Stimulated activated naive CD8-positive, alpha-beta T cell treated with anti-CD3 and anti-CD28 coated beads, Interleukin-15, amount 100 ng/mL, for 72 hours (primary cell): Measurements from ENCODE around the gene REV3L.
"Not testable (repeated sequence)": the region's sequence is repeated elsewhere in the genome, so short reads cannot be mapped to it uniquely, and the experiment has no call there.

Experiments
- ATAC-seq: fragments of 150-1000 bp; cut with Tn5 transposase; 2 replicates; pipeline ENCODE4 v1.10.0; 2021; ENCODE audit warnings: mild to moderate bottlenecking, moderate library complexity
- DNase-seq, 2 donors: peaks; one replicate each; pipeline ENCODE4 v3.0.0; 2021 to 2022
- H3K27ac Mint-ChIP-seq, 2 donors: one replicate each; pipeline ENCODE4 v1.8.0; 2022; ENCODE audit warnings: mild to moderate bottlenecking in 2 of 2, mixed read lengths in 2 of 2, moderate library complexity in 2 of 2
- H3K27me3 Mint-ChIP-seq: one replicate; pipeline ENCODE4 v1.8.0; 2022; ENCODE audit warnings: mixed read lengths
- H3K4me1 Mint-ChIP-seq: one replicate; pipeline ENCODE4 v1.8.0; 2022; ENCODE audit warnings: mild to moderate bottlenecking, mixed read lengths
- H3K4me3 Mint-ChIP-seq, 2 donors: one replicate each; pipeline ENCODE4 v1.8.0; 2022; ENCODE audit warnings: mild to moderate bottlenecking in 2 of 2, mixed read lengths in 2 of 2, moderate library complexity in 1 of 2
- H3K9me3 Mint-ChIP-seq, 2 donors: one replicate each; pipeline ENCODE4 v1.8.0; 2022; ENCODE audit warnings: mixed read lengths in 2 of 2

The REV3L gene

DNA sequence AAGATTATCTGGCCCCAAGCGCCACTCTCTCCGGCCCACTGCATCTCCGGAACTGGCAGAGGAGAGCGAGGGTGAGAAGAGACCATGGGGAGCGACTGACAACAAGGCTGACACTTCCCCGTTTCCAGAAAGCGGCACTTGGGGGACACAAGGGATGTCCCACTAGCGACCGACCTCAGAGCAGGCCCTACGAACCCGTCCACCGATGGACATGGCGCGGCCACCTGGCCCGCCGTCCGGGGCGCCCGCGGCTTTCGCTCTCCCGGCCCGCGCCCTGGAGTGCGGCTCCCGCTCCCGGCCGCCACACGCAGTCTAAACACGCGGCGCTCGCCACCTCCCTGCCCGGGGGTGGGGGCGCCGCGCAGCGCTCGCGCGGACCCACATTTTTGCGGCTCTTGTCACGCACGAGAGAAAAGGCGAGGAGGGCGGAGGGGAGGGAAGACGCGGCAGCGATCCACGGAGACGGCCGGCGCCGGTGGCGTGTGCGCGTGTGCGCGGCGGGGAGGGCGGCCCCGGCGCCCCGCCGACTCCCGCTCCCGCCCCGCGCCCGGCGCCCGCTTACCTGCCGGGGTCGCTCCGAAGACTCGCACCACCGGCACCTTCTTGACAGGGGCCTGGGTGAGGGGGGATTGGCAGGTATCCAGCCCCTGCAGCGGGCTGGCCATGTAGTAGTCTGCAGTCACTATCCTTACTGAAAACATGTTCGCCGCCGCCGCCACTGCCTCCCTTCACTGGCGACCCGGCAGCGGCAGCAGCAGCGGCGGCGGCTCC lies 645 bp downstream of the REV3L start:
- Mint-ChIP-seq H3K4me1 (peaks cover 51% of the 10 kb centered on the region), H3K27ac (peak overlapping the region; percentile 94 to 100), H3K9me3 (peaks cover 0 to 5% of the 10 kb centered on the region in 2 donors), H3K4me3 (peak overlapping the region; percentile 92 to 95), H3K27me3 (no peaks in the 10 kb centered on the region)
- ATAC-seq (peak; percentile 24), DNase-seq (peak; percentile 52 to 61)

DNA sequence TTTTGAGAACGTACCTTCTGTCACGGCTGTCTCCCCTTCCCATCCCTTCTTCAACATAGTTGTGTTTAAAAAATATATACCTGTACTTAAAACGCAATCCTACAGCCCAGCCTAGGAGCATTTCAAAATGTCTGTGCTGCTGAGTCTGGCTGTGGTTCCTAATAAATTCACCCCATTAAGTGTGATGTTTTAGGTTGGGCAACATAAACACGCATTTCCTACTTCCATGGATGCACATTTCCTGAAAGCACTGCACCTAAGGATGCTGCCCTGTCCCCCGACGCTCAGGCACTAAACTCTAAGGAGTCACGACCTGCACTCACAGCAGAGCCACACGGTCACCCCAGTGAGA lies 1.2 kb downstream of the REV3L start:
- peaks cover 0 to 5% of the 10 kb centered on the region in 2 donors for H3K9me3 Mint-ChIP-seq
- no peaks in the 10 kb centered on the region for H3K27me3 Mint-ChIP-seq
- peak overlapping the region; percentile 94 to 95 for H3K27ac Mint-ChIP-seq
- peaks cover 50% of the 10 kb centered on the region for H3K4me1 Mint-ChIP-seq
- DNase-seq (no peak), ATAC-seq (no peak)
- peak overlapping the region; percentile 92 to 95 for H3K4me3 Mint-ChIP-seq

DNA sequence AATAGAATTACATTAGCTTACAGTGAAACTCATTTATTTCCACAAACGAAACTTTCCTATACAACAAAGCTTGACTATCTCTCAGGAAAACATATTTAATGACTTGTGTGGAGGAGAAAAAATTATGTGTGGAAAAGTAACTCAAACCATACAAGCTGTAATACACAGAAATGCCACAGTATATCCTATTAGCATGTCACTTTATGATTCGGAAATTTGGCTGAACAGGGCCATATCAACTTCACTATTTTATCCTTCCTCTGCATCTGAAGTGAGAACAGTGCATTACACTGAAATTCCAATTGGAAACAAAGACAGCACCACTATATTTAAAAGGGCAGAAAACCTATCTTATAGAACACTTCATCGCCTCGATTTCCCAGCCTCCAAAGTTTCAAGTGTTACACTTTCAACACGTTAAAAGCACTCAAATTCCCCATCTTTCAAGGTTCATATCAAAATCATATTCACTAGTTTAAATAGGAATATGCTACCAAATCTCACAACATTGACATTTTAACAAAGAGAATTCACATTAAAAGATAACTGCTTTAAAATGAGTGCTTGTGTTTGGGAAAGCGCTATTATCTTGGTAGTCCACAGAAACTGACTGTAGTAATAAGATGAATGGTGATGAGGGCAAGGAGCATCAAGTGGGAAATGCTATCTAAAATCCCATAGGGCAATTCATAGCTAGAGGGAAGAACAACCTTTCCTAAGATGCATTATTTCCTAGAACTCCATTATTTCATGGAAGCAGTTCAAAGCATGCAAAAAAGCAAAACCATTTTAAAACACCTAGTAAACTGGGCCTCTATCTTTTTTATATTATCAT lies 1.8 kb downstream of the REV3L start:
- peak overlapping the region; percentile 92 to 95 for H3K4me3 Mint-ChIP-seq

DNA sequence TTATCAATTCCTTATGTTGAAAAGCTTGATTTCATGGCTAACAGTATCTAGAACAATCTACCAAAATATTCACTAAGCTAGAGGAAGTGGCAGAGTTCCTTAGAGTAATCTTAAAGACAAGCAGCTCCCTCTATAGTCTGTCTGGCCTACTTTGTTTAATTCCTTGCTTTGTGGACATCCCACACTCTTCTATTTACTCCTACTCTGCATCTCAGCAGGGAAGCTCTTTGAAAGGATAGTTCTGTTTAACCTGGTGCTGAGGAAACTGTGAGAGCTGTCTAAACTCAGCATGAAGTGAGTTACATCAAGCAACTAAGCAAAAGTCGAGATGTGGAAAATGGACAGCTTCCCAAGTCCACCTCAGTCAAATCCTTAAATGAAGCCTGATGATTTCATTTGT lies 4.3 kb downstream of the REV3L start:
- H3K4me1 Mint-ChIP-seq, result peaks cover 60% of the 10 kb centered on the region
- H3K27me3 Mint-ChIP-seq, result no peaks in the 10 kb centered on the region
- H3K9me3 Mint-ChIP-seq, result no peaks in the 10 kb centered on the region
- DNase-seq (no peak), ATAC-seq (no peak)
- H3K27ac Mint-ChIP-seq, result no peak overlapping the region
- no peak overlapping the region for H3K4me3 Mint-ChIP-seq

More for the DNA sequence above, 1.8 kb downstream of the REV3L start:
- H3K27me3 Mint-ChIP-seq, result no peaks in the 10 kb centered on the region
- no peak for ATAC-seq
- DNase-seq, result no peak
- no peaks in the 10 kb centered on the region for H3K9me3 Mint-ChIP-seq
- H3K4me1 Mint-ChIP-seq, result peaks cover 45% of the 10 kb centered on the region
- peak overlapping the region in 1 of 2 donors; percentile 66 for H3K27ac Mint-ChIP-seq

DNA sequence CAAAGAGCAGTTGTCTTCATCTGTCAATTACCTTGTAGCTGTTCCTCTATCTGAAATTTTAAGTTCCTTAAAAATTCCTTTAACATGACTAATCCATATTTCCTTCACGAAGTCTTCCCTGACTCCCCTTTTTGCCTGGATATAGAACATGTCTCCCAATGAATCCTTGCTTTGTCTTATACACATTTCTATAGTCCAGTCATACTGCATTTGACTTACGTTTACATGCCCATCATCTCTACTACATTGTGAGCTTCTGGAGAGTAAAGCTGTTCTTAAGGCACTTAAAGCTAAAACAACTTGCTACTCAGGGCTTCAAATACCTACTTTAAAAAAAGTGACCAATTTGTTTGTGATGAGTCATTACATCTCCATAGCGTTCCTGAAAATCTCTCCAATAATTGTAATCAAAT lies 4.9 kb downstream of the REV3L start:
- Mint-ChIP-seq H3K4me1 (peaks cover 67% of the 10 kb centered on the region), H3K27me3 (no peaks in the 10 kb centered on the region), H3K27ac (no peak overlapping the region), H3K4me3 (no peak overlapping the region), H3K9me3 (no peaks in the 10 kb centered on the region)
- DNase-seq, result no peak
- no peak for ATAC-seq

DNA sequence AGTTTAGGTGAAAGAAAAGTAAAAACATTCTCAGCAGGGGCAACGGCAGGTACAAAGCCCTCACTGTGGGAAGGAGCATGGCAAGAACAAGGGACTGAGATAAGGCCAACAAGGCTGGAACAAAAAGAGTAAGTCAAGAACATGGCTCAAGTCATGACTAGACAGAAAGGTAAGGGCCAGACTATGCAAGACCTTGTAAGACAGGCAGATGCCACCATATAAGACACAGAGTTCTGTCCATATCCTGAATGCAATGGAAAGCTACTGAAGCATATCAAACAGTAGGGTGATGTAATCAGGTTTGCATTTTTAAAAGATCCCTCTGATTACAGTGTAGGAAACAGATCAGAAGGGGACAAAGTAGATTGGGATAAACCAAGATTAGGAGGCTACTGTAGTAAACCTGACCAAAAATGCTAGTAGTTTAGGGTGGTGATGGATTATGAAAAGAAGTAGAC lies 5.5 kb downstream of the REV3L start:
- H3K4me1 Mint-ChIP-seq, result peaks cover 72% of the 10 kb centered on the region
- H3K27ac Mint-ChIP-seq, result peak overlapping the region in 1 of 2 donors; percentile 15

DNA sequence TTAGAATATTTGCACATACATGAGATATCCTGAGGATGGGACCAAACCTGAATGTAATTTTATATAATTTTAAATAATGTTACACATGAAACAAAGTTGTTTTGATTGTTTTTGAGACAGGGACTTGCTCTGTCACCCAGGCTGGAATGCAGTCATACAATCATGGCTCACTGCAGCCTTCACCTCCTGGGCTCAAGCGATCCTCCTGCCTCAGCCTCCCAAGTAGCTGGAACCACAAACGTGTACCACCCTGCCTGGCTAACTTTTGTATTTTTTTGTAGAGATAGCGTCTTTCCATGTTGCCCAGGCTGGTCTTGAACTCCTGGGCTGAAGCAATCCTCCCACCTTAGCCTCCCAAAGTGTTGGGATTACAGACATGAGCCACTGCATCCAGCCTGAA lies 7.0 kb downstream of the REV3L start:
- peaks cover 72% of the 10 kb centered on the region for H3K4me1 Mint-ChIP-seq
- not testable (repeated sequence) for DNase-seq, H3K9me3 Mint-ChIP-seq, H3K27ac Mint-ChIP-seq, H3K27me3 Mint-ChIP-seq, H3K4me3 Mint-ChIP-seq, ATAC-seq

More for the DNA sequence above, 5.5 kb downstream of the REV3L start:
- H3K9me3 Mint-ChIP-seq, result no peaks in the 10 kb centered on the region
- ATAC-seq (no peak), DNase-seq (no peak)
- H3K27me3 Mint-ChIP-seq, result no peaks in the 10 kb centered on the region
- no peak overlapping the region for H3K4me3 Mint-ChIP-seq

DNA sequence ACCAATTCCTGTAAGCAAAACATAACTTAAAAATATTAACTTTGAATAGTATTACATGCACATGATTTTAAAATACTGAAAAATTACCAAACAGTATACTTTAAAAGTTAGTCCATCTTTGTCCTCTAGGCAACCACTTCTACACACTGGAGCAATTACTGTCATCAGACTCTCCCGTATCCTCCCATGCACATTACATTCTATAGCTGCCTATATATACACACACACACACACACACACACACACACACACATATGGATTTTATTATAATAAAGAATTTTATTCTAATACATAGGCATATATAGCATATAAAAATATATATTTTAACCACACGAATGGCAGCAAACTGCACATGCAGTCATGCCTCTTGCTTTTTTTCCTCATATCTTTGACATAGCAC lies 8.2 kb downstream of the REV3L start:
- no peak for DNase-seq
- Mint-ChIP-seq H3K27ac (no peak overlapping the region), H3K27me3 (no peaks in the 10 kb centered on the region), H3K4me3 (no peak overlapping the region), H3K4me1 (peaks cover 66% of the 10 kb centered on the region), H3K9me3 (no peaks in the 10 kb centered on the region)
- no peak for ATAC-seq

DNA sequence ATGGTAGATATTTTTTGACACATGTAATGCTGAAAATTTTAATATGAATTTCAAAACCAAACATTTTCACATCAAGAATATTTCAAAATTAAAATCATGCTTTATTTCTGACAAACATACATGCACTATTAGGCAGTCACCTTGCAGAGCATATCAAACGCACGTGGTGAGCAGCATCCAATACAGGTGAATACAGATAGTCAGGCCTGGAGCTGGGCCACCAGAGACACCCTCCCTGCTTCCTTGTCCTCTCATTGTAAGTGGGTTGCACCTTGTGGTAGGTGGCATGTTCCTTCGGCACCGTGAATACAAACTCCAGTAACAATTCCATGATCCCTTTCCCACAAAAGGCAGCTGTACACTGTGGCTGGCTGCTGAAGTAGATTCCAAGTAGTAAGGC lies 8.9 kb downstream of the REV3L start:
- Mint-ChIP-seq H3K4me3 (no peak overlapping the region), H3K4me1 (peaks cover 67% of the 10 kb centered on the region), H3K9me3 (no peaks in the 10 kb centered on the region), H3K27ac (no peak overlapping the region), H3K27me3 (no peaks in the 10 kb centered on the region)
- DNase-seq, result no peak
- ATAC-seq, result no peak

DNA sequence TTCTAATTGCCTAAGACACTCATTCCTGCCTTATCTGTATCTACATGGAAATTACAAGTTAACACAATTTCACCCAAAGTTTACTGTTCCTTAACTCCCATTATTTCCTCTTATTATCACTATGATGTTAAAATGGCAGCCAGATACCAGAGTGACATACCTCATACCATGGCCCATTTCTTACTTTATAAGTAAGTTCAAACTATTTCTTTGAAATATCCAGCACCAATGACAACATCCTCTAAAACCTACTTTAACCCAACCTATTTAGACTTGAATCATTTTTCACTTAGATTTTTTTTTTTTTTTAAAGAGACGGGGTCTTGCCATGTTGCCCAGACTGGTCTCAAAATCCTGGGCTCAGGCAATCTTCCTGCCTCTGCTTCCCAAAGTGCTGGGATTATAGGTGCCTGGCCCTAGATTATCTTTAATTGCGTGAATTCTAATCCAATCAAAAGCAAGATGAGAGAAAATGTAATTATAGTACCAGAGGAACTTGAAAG lies 10.0 kb downstream of the REV3L start:
- Mint-ChIP-seq H3K4me3 (peak overlapping the region; percentile 55 to 69), H3K27ac (peak overlapping the region; percentile 82 to 91), H3K9me3 (no peaks in the 10 kb centered on the region), H3K4me1 (peaks cover 68% of the 10 kb centered on the region), H3K27me3 (no peaks in the 10 kb centered on the region)
- peak; percentile 72 for ATAC-seq
- no peak for DNase-seq

DNA sequence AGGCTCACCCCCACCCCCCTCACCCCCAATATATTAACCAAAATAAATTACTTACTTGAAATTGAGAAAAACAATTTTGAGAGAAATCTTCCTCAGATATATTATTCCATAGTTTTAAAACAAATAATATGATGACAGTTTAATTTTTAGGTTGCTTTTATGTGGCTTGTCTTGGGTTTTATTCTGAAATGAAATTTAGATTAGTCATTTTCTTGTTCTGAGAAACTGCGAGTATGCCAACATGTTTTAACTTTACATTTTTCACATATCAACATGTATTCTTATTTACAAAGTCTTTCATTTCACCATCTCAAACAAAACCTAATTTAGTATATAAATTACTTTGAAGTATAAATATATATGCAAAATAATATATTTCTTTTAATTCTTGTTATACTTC lies 11.1 kb downstream of the REV3L start:
- Mint-ChIP-seq H3K4me1 (peaks cover 63% of the 10 kb centered on the region), H3K9me3 (no peaks in the 10 kb centered on the region), H3K27ac (no peak overlapping the region), H3K27me3 (no peaks in the 10 kb centered on the region), H3K4me3 (no peak overlapping the region)
- DNase-seq, result no peak
- no peak for ATAC-seq

DNA sequence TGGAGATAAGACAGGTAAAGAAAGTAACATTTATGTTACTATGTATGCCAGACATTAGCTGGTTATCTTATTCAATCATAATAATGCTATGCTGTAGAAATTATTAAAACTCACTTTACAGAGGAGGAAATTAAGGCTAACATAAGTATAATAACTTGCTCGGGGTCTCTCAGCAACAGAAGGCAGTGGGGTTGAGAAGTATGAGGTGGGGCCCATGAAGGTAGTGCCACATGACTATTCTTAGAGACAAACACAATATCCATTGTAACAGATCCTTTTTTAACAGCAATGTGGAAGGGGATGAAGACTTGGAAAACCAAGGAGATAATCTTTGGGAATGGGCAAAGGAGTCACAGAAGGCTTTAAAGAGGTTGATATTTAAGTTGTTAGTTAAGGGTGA lies 11.5 kb downstream of the REV3L start:
- ATAC-seq (no peak), DNase-seq (no peak)
- Mint-ChIP-seq H3K27ac (peak overlapping the region in 1 of 2 donors; percentile 76), H3K9me3 (no peaks in the 10 kb centered on the region), H3K27me3 (no peaks in the 10 kb centered on the region), H3K4me3 (peak overlapping the region; percentile 18 to 62), H3K4me1 (peaks cover 62% of the 10 kb centered on the region)

DNA sequence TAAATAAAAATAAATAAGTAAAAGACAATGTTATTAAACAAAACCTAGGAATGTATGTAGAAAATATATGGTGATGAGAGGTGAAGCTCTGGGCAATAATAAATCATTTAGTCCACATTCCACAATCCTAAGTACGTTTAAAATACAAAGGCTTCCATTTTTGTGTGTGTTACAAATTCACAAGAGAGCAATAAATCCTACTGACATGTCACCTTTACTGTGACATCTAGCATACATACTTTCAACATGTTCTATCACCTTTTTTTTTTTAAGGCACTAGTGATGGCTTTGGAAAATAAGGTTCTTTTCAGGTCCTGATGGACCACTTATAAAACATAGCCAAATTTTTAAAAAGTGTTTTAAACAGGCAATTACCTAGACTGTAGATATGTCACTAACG lies 12.0 kb downstream of the REV3L start:
- DNase-seq, result no peak
- Mint-ChIP-seq H3K4me3 (no peak overlapping the region), H3K9me3 (no peaks in the 10 kb centered on the region), H3K4me1 (peaks cover 59% of the 10 kb centered on the region), H3K27ac (no peak overlapping the region), H3K27me3 (no peaks in the 10 kb centered on the region)
- ATAC-seq, result no peak

DNA sequence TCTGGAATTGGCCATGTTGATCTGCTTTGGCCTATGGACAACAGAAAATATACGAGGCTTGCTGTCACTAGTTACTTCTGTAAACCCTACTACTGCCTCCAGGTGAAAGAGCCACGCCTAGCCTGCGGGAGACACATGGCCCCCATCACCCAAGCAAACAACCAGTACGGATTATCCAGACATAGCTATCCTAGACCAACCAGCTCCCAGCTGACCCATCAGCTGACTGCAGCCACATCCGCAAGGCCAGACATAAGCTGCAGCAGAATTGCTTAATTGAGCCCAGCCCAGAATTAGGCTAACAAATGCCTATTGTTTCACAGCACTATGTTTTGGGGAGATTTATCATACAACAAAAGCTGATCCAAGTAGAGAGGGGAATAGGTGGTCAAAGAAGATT lies 13.5 kb downstream of the REV3L start:
- Mint-ChIP-seq H3K27me3 (no peaks in the 10 kb centered on the region), H3K4me3 (no peak overlapping the region), H3K9me3 (no peaks in the 10 kb centered on the region), H3K27ac (peak overlapping the region in 1 of 2 donors; percentile 74), H3K4me1 (peaks cover 51% of the 10 kb centered on the region)
- DNase-seq (no peak), ATAC-seq (no peak)

DNA sequence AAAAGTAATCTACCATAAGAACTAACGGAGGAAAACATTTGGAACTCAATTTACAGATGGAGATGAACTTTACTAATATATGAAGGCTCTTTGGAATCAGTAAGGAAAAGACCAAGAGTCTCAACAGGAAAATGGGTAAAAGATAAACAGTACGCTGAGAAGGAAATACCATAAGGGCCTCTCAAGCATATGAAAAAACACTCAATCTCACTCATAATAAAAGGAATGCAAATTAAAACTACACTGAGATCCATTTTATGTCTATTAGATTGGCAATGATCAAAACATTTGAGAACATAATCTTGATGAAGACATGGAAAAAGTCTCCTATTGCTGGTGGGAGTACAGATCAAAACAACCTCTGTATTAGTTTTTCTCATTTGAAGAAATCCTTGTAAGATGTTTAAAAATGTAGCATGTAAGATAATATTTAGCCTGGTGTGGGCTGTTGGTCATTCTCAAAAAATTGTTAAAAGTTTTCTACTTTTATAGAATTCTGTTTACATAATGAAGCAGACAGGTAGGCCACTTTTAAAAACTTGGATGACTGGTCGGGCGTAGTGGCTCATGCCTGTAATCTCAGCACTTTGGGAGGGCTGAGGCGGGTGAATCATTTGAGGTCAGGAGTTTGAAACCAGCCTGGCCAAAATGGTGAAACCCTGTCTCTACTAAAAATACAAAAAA lies 14.5 kb downstream of the REV3L start:
- no peaks in the 10 kb centered on the region for H3K9me3 Mint-ChIP-seq
- H3K4me3 Mint-ChIP-seq, result no peak overlapping the region
- ATAC-seq, result peak; percentile 46
- H3K27me3 Mint-ChIP-seq, result no peaks in the 10 kb centered on the region
- peak in 1 of 2 donors; percentile 29 for DNase-seq
- peaks cover 42% of the 10 kb centered on the region for H3K4me1 Mint-ChIP-seq
- H3K27ac Mint-ChIP-seq, result no peak overlapping the region
